H4 (cell line): Measurements from ENCODE around the gene HOXA3. TPM values are rescaled to one million over a fixed set of nuclear protein-coding genes. Genes with fewer than 3 reads are reported as not detected.

Source experiments
- DNase-seq: peaks from one replicate; pipeline ENCODE4 v3.0.0-alpha.2; 2015; ENCODE audit warnings: low spot score
- total RNA-seq: library from RNA; depleted of rRNA; stranded (reverse); fragments of >200 nt; shearing (Covaris generic); gene quantifications from 2 replicates; pipeline ENCODE4 v1.2.3, GENCODE V29; 2014

Gene HOXA3
- total RNA-seq, 1 experiment from 2014 or later: 5.5 TPM

DNA sequence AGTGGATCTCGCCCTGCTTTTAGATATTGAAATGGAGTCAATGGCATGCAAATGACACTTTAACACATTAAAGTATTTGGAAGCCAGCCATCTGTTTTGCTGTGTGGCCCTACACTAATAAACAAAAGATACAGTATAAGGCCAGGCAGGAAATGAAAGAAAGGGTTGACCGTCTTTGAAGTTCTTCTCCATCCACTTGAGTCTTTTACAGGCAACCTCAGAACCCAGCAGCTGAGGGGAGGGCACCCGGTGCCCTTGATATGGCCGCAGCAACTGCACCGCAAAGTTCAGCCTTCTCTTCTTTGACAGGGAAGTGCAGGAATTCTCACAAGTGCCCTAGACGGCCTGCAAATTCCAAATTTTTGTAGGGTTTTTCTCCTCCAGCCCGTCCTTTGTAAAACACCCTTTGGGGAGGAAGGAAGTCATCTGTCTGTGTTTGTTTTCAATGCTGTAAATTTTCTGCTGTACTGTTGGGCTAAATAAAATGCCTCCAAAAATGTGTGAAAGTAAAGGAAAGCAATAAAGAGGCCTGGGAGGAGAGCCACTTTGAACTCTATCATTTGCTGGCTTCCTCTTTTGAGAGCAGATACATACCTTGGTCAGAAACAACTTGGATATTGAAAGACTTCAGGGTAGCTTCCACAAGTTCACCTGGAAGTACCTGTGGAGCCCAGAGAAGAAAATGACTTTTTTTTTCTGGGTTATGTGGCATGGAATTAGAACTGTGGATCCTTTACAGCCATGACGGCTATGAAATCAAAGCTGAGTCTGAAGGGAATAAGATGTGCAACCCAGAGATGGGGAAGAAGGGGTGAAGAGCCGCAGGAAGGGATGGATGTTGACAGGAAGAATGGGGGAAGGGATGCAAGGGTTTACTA lies 60.2 kb downstream of the HOXA3 start:
- DNase-seq: peak; percentile 53

GRCh38 chr7:27091105-27091504 lies 61.3 kb downstream of the HOXA3 start:
- DNase-seq: no peak

DNA sequence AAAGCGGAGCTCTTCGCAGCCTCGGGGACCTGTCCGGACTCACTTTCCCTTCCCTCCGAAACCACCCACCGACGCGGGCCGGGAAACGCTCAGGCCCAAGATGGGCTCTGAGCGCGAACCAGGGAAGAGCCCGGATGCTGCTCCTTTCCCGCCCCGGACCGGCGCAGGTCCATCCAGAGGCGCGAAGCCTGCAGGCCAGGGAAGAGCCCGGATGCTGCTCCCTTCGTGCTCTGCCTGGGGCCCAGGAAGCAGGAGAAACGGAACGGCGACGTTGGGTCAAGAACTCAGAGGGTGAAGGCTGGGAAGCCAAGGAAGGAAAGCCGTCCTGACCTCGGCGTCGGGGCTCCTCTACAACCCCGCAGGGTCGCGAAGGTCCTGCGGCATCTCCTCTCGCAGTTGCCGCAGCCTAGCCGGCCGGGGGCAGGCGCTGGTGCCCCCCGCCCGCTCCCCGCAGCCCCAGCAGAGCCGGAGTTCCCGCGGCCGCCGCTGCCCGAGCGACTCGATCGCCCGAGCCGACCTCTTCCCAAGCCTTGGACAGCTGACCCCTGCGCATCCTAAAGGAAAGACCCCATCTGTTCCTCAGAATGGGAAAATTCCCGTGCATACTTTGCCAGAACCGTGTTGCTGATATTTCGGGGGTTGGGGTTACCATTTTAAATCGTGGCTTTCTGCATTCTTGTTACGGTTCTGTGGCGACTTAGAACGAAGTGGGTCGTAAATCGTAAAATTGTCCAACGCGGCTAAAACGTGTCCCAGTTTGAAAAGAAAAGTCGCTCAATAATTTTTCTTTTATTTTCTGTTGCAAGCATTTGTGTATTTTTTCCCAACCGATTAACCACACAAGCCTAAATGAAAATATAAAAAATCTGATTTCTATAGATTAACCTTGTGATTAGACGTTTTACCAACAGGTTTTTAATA lies 64.1 kb downstream of the HOXA3 start:
- DNase-seq: no peak

GRCh38 chr7:27083646-27084045 lies 68.7 kb downstream of the HOXA3 start:
- DNase-seq: no peak

GRCh38 chr7:27082171-27082570 lies 70.2 kb downstream of the HOXA3 start:
- no peak for DNase-seq

- no peak for DNase-seq
Observed at GRCh38 chr7:27080844-27081436, 71.4 kb downstream of the HOXA3 start.

DNA sequence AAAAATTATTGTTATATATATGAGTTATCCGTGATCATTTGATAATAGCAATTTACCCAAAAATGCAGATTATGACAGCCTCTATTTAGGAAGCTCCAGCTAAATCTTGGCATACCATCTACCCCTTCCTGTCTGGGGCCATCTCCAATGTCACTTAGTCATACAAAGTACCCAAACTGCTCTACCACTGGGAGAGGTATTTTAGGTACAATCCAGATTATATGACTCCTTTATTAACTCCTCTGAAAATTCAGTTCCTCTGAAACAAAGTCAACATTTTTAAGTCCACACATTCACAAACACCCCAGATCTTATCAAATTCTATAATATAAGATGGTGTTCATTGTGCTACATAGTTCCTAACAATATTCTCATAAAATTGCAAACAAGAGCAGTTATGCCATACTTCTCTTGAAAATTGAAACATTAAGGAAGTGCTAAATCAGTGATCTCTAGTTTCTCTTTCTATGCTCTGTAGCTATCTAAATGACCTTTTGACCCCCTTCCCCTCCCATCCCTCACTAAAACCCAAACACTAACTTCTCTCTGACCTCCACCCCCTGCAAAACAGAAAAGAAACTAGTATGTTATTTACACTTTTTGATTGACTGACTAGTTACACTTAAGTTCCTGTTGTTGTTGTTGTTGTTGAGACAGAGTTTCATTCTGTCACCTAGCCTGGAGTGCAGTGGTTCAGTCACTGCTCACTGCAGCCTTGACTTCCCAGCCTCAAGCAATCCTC lies 73.0 kb downstream of the HOXA3 start:
- DNase-seq: no peak

DNA sequence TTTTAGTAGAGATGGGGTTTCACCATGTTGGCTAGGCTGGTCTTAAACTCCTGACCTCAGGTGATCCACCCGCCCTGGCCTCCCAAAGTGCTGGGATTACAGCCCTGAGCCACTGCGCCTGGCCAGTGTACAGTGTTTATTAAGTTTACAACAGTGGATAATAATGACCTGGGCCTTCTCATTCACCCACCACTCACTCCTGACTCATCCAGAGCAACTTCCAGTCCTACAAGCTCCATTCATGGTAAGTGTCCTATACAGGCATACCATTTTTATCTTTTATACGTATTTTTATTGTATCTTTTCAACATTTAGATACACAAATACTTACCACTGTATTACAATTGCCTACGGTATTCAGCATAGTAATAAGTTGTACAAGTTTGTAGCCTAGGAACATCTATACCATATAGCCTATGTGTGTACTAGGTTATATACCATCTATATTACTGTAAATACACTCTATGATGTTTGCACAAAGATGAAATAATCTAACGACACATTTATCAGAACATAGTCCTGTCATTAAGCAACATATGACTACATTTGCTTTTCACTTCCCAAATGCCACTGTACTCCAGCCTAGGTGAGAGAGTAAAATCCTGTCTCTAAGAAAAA lies 73.7 kb downstream of the HOXA3 start:
- no peak for DNase-seq

GRCh38 chr7:27073076-27073475 lies 79.3 kb downstream of the HOXA3 start:
- DNase-seq: peak; percentile 68

DNA sequence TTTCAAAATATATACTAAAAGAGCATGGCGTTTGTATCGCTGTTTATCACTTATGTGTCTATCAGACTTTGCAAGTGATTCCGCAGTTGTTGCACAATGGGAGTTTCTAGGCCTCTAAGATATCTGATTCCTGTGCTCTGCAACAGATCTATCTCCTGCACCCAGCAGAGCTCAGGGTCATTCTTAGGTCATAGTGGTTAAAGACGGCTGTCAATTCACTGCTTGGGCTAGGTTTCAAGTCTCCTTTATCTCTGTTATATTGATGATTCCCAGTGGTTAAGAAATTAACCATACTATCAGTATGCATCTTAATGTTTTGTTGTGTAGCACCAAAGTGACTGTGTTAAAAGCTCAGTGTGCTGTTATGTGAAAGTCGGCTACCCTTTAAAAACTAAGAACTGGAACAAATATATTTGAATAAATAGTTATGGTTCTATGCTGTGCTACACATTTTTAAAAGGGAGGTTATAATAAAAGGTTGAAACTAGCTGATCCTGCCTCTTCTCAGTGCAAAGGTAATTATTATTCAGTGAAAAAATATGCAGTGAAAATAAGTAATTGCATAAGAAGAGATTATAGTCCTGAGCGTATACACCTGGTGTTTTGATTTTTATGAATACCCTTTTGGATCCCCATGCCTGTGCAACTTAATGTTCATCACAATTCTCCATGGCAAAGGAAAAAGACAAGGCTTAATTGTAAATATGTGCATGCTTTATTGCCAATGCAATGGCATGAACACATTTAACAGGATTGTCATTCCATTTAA lies 80.6 kb downstream of the HOXA3 start:
- no peak for DNase-seq

- no peak for DNase-seq
Observed at GRCh38 chr7:27068259-27068658, 84.1 kb downstream of the HOXA3 start.

DNA sequence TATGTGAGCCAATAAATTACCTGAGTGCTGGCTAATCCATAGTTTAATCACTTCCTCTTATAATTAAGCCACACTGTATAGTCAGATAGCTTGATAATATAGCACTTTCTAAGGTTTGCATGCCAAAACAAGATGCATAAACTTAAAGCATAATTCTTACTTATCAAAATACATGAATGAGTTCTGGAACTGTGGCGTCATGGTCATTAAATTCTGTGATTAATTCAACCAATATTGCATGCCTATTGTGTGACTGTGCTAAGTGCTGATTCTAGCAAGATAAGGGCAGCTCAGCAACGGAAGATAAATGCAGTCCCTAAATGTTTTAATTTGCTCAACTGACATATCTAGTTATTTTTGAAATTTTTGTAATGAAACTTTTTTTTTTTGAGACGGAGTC lies 86.2 kb downstream of the HOXA3 start:
- peak; percentile 60 for DNase-seq

GRCh38 chr7:27065709-27066108 lies 86.7 kb downstream of the HOXA3 start:
- DNase-seq: no peak

DNA sequence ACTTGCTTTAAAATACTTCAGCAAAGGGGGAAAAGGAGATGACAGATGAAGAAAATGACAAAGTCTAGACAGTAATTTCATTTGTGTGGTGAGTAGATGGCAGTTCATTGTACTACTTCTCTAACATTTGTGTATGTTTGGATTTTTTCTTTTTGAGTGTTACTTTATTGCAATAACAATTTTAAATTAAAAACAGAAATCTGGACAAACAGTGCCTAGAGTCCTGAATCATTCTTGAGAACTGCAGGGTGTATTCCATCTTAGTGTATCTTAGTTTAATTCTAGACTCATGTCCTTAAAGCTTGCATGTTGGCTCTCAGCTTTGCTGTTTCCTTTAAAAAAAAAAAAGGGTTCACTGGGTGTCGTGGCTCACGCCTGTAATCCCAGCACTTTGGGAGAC lies 87.7 kb downstream of the HOXA3 start:
- no peak for DNase-seq

DNA sequence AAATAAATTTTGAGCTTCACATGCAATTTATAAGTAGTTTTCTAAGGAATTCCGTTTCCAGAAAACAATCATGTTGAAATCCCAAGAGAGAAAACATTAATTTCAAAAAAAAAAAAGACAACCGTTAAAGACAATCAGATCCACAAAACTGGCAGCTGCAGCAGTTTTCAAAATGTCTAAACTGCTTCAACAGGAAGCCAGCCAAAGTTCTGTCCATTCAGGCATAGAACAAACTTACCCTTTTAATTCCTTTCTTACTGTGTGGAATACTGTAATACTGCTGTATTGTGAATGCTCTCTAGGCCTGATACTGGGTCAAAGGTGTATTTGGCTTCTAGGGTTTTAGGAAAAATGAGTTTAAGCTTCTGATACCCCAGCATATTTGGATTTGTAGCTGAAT lies 88.2 kb downstream of the HOXA3 start:
- DNase-seq: no peak

DNA sequence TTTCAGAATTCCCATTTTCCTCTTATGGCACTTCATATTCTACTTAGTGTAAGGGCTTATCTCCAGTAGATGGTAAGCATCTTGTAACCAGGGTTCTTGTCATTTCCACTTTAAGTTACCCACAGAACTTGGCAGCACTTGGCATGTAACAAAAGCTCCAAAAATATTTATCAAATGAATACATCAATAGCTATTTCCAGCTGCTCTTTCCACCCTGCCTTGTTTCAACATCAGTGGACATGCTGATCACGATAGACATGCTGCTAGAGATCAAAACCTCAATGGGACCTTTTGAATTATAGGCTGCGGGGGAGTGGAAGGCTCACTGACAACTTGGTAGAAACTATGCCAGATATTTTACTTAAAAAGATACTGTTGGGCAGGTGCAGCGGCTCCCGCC lies 89.4 kb downstream of the HOXA3 start:
- DNase-seq: no peak
